Diencephalon (tissue), 1 donor: ENCODE measurements around the gene CCDC152. TPM values are rescaled to one million over a fixed set of nuclear protein-coding genes. Genes with fewer than 3 reads are reported as not detected.

Experiments
- total RNA-seq: library from RNA; depleted of rRNA; stranded (reverse); fragments of >200 nt; gene quantifications from one replicate; pipeline ENCODE4 v1.2.3, GENCODE V29; 2014

CCDC152 gene, protein sequence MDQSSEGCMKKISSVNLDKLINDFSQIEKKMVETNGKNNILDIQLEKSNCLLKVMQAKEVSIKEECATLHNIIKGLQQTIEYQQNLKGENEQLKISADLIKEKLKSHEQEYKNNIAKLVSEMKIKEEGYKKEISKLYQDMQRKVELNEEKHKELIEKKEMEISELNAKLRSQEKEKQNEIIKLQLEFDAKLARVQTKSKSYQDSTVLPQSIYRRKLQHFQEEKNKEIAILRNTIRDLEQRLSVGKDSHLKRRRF
- 14.1 TPM for total RNA-seq

DNA sequence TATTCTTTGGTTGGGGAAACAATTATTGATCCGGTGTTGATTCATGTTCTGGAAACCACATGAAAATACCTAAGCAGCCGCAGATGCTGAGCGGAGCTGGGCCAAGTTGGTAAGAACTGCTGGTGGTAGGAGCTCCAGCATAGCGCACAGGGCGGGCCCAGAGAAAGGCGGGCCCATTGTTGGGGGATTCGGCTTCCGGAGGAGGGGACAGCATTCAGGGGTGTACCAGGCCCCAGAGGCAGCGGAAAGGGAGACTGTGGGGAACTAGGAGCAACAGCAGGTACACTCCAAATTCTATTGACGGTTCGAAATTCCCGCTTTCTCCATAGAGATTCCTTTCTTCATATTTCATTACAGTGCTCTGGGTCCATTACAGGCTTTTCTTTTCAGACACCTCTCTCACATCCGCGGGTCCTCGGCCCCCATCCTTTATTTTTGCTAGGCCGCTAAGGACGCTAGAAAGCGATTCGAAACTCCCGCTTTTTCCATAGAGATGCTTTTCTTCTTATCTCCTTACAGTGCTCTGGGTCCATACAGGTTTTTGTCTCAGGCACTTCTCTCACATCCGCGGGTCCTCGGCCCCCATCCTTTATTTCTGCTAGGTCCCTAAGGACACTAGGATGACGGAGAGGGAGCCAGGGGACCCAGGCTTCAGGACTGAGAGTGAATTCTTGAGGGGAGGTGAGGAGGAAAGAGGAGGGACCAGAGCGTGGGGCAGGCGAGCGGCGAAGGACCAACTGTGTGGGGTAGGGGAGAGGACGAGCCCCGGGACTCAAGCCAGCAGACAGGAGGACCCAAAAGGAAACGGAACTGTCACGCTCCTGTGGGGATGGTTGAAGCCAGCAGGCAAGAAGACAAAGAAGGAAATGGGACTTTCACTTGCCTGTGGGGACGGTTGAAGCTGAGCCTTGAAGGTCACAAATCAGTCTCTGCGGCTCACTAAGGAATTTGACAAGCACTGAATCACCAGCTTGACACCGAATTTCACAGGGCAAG is at the start of gene CCDC152:
Gene CCDC152, plus strand, starts transcription at position 213 of the 996 bp plus-strand sequence. CDS start 2,304 bp downstream, outside the sequence.

DNA sequence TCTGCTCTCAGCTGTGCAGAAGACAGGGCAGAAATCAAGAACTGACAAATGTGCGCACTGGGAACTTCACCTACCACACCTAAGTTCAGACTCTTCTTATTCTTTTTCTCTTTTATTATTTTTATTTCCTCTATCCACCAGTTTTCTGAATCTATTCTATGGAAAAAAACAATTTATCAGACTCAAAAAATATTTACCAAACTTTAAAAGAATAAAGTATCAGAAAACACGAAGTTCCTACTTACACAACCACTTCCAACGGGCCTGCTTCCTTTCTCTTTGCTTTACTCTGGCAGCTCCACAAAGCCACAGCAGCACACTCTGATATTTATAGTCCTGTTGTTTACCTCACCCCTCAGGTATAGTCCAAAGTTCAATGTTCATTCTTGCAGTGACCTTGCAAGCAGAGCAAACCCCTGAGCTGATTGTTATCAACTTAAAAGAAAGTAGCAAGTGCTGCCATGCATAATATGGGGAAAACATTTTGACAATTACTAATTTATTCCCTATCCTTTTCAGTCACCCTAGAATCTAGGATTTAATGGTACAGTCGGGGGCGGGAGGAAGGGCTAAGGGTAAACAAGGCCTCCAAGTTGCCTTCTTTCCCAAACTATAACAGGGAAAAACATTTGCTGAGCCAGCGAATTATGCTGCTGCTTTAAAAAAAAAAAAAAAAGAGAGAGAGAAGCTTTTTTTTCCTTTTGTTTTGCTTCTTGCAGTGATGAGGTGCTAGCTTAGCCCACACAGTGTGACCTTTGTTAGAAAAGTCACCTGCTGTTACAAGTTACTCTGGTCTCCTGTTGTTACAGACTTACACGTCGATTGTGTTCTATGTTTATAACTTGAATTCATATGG is 55.2 kb downstream of the CCDC152 start, which contains the start of gene SELENOP:
Gene SELENOP, minus strand, starts transcription at position 302 of the 856 bp plus-strand sequence. CDS start 3,539 bp downstream, outside the sequence.

Other genes with a start within 250 kb of the CCDC152 start
- gene SELENOP, start 55.1 kb downstream of the CCDC152 start, total RNA-seq, result 51.7 TPM